GM19455 (cell line): ENCODE data around the gene VAV3.

Experiments used
- ATAC-seq: cut with Tn5 transposase; IDR thresholded peaks from one replicate; pipeline ENCODE4 v1.9.1; 2021; ENCODE audit not compliant: unreplicated experiment

VAV3 gene

DNA sequence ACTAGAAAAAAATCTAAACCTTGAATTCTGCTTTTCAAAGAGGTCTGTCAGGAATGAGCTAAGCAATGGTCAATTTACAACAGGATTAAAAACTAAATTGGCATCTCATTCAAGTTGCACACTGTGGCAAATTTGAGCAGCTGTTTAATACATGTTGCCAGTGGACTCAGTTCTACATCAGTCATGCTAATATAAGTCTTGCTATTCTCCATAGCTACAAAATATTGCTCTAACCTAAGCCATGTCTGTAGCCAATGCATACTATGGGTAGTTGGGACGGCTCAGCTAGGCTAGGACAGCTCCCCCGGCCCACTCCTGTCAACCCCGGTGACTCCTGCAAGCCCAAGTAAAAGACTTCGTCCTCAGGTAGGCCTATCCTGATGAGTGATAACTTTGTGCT is 10.9 kb upstream of the VAV3 start:
- no peak for ATAC-seq

GRCh38 chr1:107974090-107974489 is 9.1 kb upstream of the VAV3 start:
- no peak for ATAC-seq

DNA sequence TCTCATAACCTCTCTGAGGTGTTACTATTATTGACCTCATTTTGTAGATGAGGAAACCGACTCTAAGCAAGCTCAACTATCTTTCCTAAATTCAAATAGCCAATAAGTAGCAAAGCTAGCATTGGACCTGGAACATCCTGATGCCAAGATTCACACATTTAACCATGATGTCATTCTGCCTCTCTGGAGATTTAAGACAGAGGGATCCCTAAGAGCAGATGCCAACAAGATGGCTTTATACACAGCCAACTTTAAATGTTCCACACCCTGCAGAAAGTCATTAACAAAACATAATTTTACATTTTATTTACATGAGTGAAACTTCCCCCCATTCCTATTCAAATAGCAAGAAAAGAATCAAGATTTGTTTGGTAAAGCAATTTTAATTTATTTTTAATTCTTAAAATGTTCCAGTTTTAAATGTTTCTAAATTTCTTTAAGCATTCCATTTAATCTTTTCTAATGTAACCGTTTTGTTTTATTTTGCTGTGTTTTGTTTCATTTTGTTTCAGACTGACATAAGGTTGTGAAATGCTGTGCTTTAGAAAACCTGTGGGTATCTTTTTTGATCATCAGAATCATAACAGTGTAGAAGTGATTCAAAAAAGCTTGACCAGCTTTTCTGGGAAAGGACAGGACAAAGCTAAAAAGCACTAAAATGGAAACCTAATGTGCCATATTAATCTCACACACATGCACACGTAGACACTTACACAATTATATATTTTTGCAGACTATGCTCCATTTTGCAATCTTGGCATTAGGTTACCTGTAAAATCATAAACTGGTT is 7.6 kb upstream of the VAV3 start:
- ATAC-seq = no peak

GRCh38 chr1:107966550-107966949 is 1.6 kb upstream of the VAV3 start:
- ATAC-seq = no peak

DNA sequence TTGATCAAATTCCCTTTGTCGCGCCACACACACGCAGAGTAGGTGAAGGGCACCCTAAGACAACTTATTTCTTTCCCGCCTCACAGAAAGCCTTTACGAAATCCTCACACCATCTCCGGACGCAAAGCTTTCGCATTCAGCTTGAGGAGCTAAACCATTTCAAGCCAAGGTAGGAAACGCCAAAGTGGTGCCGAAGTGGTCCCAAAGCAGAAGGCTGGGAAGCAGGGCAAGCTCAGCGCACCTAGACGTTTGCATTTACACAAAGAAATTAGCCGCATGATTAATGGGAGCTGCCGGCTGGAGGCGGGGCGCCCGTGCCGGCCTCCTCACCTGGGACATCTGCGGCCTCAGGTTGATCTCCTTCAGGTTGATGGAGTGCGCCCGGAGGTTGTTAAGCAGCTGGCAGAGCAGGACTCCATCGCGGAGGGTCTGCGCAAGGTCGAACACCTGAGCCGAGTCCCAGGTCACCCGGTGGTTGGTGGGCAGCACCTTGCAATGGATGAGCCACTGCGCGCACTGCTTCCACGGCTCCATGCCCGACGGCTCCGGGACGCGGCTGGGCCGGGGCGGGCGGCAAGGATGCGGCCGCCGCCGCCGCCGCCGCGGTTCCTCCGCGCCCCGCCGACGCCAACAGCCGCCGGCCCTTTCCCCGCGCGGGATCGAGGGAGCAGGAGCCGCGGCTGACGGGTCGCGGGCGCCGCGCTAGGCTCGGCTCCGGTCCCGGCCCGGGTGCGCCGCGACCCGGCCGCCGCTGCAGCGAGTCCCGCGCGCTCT is 457 bp downstream of the VAV3 start:
- no peak for ATAC-seq

DNA sequence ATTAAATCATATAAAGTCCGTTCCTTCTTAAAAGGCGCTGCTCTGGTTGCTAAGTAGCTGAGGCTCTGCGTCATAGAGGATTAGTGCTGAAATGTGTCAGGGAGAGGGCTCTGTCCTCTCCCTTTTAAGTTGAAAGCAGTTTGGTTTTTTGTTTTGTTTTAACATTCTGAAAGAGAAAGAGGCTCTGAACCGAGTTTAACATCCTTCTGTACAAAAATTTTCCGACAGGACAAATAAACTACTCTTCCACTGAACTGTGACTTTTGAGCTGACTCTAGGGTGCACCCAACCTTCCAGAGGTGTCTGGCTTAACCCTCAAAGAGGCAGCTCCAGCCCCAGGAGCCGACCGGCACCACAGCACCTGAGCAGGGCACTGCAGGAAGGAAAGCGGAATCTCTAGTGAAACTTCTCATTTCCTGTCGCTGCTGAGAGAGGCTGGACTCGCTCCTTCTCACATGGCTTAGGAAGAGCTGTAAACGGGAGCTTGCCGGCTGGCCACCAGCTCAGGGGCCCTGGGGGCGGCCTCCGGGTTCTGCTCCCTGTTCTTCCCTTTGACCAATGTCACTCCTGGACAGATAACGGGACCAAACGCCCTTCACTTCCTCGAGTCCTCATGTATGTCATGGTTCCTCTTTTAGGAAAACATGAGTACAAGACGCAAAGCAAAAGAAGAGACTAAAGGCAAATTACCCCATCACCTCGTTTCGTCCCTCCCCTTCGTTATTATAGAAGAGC is 1.2 kb downstream of the VAV3 start:
- peak; percentile 84 for ATAC-seq

DNA sequence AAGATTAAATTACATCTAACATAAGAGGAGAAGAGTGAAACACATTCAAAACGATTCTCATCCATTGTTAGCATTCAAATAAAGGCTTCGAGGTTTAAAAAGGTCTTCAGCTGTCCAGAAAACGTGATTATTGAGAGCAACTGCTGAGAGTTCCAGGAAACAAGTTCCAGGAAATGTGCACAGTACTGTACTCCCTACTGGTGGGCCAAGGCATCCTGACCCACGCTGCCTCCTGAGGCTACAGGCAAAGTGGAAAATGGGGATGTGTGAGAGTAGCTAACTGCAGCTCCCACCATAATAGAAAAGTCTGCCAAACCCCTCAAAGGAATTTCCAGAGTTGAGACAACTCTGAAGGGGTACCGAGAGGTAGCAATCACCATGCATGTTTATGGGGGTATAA is 2.0 kb downstream of the VAV3 start:
- no peak for ATAC-seq

DNA sequence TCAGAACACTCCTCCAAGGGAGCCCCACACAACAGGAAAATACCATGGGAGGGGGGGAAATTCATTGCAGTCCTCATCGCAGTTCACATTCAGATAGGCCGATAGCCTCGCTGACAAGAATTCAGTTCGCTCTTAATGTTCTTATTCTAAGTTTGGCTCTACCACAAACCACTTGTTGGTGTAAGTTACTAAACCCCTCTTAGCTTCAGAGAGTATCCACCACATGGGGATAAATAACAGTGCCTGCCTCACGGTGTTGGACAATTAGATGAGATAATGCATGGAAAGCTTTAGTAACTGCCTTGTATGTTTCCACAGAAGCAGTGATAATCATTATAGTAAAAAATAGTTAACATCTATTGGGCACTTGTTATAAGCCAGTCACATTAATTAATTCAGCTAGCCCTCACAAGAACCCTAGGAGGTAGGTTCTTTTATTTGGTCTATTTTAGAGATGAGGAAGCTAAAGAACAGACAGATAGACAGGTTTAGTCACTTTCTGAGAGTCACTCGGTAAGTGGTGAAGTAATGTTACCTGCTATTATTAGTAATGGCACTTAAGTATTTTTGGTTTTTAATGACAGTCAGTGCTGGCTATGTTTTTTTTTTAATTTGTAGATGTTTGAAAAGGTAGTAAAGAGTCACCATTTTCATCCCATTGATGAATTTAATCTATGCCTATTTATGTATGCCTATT is 10.1 kb downstream of the VAV3 start:
- ATAC-seq = no peak

- no peak for ATAC-seq
These were observed 10.9 kb downstream of the VAV3 start for GRCh38 chr1:107954126-107954525.

DNA sequence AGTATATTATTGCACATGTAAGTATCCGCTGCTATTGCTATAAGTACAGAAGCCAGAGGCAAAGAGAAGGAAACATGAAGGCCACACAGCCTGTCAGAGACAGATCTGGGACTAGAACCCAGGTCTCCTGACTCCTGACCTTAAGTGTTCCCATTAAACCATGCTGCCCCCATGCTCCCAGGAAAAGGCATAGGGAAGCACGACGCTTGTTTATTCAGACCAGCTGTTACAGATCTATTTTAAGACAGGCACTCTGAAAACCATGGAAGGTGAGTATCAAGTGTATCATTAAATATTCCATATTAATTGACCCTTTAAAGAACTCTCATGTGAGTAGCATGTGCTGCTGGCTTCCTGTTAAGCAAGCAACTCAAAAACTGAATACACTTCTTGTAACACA is 11.4 kb downstream of the VAV3 start:
- no peak for ATAC-seq

- no peak for ATAC-seq
These were observed 12.0 kb downstream of the VAV3 start for GRCh38 chr1:107952989-107953388.

- no peak for ATAC-seq
These were observed 14.5 kb downstream of the VAV3 start for GRCh38 chr1:107950464-107950863.

DNA sequence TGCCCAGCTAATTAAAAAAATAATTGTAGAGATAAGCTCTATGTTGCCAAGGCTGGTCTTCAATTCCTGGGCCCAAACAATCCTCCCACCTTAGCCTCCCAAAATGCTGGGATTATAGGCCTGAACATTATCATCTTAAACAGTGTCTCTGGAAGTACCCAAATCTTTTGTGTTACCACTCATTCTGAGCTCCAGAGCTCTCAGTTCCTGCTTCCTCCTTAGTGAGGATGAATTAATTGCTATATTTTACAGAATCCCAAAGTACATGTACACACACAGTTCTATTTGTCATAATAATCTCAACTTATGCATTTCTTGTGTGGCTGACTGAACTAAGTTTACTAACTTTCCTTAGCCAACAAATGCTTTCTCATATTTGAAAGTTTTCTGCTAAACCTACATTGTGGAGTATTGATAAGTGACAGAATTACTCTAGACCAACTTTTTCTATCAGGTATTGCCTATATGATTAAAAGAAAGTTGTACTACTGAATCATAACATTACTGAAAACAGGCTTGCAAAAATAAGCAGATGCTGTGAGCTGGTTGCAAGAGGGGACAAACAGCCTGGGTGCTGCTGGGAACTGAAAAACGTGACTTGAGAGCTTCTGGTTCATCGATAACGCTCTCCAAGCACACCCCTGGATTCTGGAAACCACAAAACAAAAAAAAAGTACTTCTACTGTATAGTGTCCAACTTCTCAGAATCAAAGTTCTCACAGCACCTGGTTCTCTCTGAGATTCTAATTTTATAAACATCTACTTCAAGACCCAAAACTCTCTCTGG is 15.3 kb downstream of the VAV3 start:
- ATAC-seq = peak; percentile 86

DNA sequence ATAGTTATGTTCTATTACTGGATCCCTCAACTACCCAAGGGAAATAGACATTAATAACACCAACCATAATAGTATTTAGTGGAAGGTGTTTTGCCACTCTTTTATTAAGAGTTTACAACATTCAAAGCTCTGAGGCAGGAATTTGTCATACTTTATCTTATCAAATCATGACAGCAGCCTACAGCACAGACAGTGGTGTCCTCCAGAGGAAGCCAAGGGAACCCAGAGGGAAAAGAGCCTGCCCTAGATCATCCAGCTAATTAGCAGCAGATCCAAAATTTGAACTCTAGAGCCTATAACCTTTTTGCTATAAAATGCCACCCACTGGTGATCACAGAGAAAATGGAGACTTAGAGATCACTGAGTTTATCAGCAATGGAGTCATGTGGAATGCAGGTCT is 18.2 kb downstream of the VAV3 start:
- no peak for ATAC-seq

DNA sequence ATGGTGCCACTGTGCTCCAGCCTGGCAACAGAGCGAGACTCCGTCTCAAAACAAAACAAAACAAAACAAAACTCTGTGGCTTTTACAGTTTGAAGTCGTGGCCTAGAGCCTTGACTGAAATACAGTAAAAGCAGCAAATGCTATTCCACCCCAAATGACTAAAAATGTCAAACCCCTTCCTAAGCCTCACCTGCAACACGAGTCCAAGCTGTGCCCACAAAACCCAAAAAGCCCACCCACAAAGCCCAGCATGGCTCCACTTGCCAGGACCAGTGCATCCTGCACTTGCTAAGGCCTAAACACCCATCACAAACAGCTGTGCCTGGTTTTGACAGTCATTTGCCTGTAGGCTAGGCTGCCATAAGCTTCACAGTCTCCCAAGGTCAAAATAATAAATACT is 21.3 kb downstream of the VAV3 start:
- no peak for ATAC-seq

GRCh38 chr1:107942814-107943213 is 22.2 kb downstream of the VAV3 start:
- ATAC-seq = no peak

GRCh38 chr1:107941531-107941930 is 23.4 kb downstream of the VAV3 start:
- ATAC-seq = no peak

- no peak for ATAC-seq
These were observed 23.9 kb downstream of the VAV3 start for GRCh38 chr1:107941123-107941522.

- no peak for ATAC-seq
These were observed 24.3 kb downstream of the VAV3 start for GRCh38 chr1:107940701-107941100.

DNA sequence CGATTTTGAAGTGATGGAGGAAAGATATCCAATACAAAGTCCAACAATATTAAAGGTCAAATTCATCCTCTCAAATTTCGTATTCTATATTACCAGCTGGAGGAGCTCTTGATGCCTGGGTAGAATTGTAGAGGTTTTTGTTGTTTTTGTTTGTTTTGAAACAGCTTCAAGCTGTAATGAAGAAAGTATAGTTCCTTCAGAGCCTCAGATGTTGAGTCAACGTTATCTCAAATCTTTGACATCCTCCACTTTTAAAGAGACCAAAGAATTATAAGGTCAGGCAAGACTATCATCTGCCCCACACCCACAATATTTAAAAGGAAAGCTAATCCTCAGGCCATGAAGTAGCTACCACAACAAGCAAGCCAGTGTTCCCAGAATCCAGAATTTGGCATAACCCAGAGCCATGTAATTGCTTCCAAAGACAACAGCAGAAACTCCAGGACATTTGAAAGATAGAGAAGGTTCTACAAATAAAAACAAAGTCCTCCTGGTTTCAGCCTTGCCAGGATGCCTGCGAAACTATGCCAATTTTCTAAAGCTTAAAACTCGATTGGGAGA is 24.9 kb downstream of the VAV3 start:
- ATAC-seq = no peak
